Activated CD8-positive, alpha-beta T cell treated with anti-CD3 and anti-CD28 coated beads, Interleukin-2, amount 10 ng/mL, durations not matched to agents 7 days and 5 days (primary cell): ENCODE results near the gene CASP2. TPM values are rescaled to one million over a fixed set of nuclear protein-coding genes. Genes with fewer than 3 reads are reported as not detected.

Source experiments
- ATAC-seq: fragments of 150-1000 bp; cut with Tn5 transposase; one replicate; pipeline ENCODE4 v1.10.0; 2021; ENCODE audit warnings: moderate library complexity
- CTCF ChIA-PET: fragments of 350-600 bp; sonication (Branson Sonifier 250); formaldehyde crosslinking; loops from one replicate; lab custom pipeline; 2021; ENCODE audit warnings: antibody characterized with exemption; lab: Charles Lee
- POLR2A ChIA-PET: fragments of 350-600 bp; sonication (Branson Sonifier 250); formaldehyde crosslinking; loops from one replicate; lab custom pipeline; 2021; ENCODE audit warnings: antibody characterized with exemption; lab: Charles Lee
- DNase-seq: peaks from one replicate; pipeline ENCODE4 v3.0.0-alpha.2; 2020
- H3K27ac Mint-ChIP-seq: one replicate; pipeline ENCODE4 v1.8.0; 2021; ENCODE audit warnings: mild to moderate bottlenecking, mixed read lengths
- H3K27me3 Mint-ChIP-seq: one replicate; pipeline ENCODE4 v1.8.0; 2021; ENCODE audit warnings: low read depth, mixed read lengths
- H3K36me3 Mint-ChIP-seq: one replicate; pipeline ENCODE4 v1.8.0; 2021; ENCODE audit warnings: low read depth, mixed read lengths
- H3K4me1 Mint-ChIP-seq: one replicate; pipeline ENCODE4 v1.8.0; 2021; ENCODE audit warnings: low read depth, mixed read lengths
- H3K4me3 Mint-ChIP-seq: one replicate; pipeline ENCODE4 v1.8.0; 2021; ENCODE audit warnings: mild to moderate bottlenecking, mixed read lengths
- H3K9me3 Mint-ChIP-seq: one replicate; pipeline ENCODE4 v1.8.0; 2022; ENCODE audit warnings: mixed read lengths; ENCODE audit not compliant: insufficient read depth
- total RNA-seq, 2 experiments: library from RNA; stranded (reverse); gene quantifications; one replicate each; pipeline ENCODE4 v1.2.3, GENCODE V29; 2021

CASP2 gene
- 100 to 1,000 TPM; 111 to 115 TPM for total RNA-seq

DNA sequence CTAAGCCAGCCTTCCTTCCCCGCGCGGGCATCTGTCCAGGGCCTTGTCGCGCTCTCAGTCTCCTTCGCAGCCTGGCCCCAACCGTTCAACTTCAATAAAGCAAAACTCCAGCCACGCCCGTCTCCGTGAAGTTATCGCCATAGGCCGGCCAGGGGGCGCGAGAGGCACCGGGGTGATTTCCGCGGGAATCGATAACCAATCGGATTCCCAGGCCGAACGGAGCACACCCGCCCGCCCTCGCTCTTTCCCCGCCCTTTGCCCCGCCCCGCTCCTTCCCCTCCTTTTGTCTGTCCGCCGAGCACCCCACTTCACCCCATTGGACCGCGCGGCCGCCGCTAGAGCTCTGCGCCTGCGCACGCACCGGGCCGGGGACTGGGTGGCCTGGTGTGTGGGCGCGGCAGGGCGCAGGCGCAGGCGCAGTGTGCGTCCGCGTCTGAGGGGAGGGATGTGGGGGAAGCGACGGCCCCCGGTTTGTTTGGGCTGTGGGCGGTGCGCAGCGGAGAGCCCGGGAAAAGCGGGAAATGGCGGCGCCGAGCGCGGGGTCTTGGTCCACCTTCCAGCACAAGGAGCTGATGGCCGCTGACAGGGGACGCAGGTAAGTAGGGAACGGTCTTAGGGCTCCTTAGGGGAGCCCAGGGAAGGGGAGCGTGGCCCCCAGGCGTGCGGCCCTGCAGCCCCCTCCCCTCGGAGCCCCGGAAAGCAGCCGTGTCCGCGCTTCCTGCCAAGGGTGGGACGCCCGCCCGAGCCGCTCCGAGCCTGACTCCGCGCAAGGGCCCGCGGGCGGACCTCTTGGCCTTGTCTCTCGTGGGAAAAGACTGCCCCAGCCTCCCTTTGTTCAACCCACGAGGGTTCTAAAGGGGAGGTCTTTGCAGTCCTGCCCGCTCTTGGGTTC is at the start of gene CASP2:
TSS of gene CASP2 (plus strand) at position 417 of the 892 bp plus-strand sequence. CDS start at position 522, 105 bp downstream.
- peaks cover 55% of the 10 kb centered on the region for H3K4me1 Mint-ChIP-seq

DNA sequence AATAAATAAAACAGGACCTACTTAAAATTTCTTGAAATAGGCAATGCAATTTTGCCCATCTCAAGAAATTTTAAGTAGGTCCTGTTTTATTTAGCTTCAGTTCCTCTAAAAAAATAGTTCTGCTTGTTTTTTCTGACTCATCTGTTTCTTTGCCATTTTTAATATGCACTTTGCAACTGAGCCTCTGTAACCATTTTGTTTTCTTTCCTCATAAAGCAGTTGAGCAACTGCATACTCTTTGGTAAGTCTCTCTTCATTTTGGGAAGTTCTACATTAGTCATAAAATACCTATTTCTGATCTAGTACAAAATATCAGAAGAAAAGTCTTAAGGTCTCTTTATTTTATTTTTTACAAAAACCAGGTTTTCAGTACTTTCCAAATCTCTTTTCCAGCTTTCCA is 48.3 kb upstream of the CASP2 start:
- POLR2A ChIA-PET: interaction anchor here (0.6 to 2.4 kb wide), 5 partner anchors 24 to 57 kb away, joined by 3 to 18 read pairs (median 4); partner anchors contain the start of genes CASP2 and GSTK1
- peaks cover 23% of the 10 kb centered on the region for H3K9me3 Mint-ChIP-seq
- H3K4me3 Mint-ChIP-seq: no peak overlapping the region
- DNase-seq: no peak
- CTCF ChIA-PET: interaction anchor here (0.8 to 8.5 kb wide), 45 partner anchors 8 to 888 kb away, joined by 3 to 274 read pairs (median 10); partner anchors contain the start of genes CASP2, EPHA1, GSTK1 and TAS2R40
- H3K4me1 Mint-ChIP-seq: peaks cover 31% of the 10 kb centered on the region
- no peak overlapping the region for H3K27ac Mint-ChIP-seq
- peaks cover 8% of the 10 kb centered on the region for H3K36me3 Mint-ChIP-seq
- H3K27me3 Mint-ChIP-seq: peaks cover 15% of the 10 kb centered on the region
- no peak for ATAC-seq

More for the DNA sequence above, at the start of gene CASP2:
- POLR2A ChIA-PET: interaction anchor here (0.6 to 2.7 kb wide), 16 partner anchors 9 to 1549 kb away, joined by 3 to 17 read pairs (median 5); partner anchors contain the start of gene GSTK1
- H3K27me3 Mint-ChIP-seq: no peaks in the 10 kb centered on the region
- peak; percentile 99 for DNase-seq
- H3K27ac Mint-ChIP-seq: peak within 1 kb of the TSS; percentile 94
- H3K4me3 Mint-ChIP-seq: peak within 1 kb of the TSS; percentile 93
- peaks cover 12% of the 10 kb centered on the region for H3K9me3 Mint-ChIP-seq
- CTCF ChIA-PET: interaction anchor here (1.0 to 2.5 kb wide), 12 partner anchors 9 to 92 kb away, joined by 3 to 29 read pairs (median 5); partner anchors contain the start of gene GSTK1
- peaks cover 51% of the 10 kb centered on the region for H3K36me3 Mint-ChIP-seq
- ATAC-seq: peak; percentile 97

GRCh38 chr7:143240291-143241168 is 47.6 kb upstream of the CASP2 start:
- Mint-ChIP-seq H3K4me3 (no peak overlapping the region), H3K27me3 (peaks cover 11% of the 10 kb centered on the region), H3K4me1 (peaks cover 37% of the 10 kb centered on the region), H3K36me3 (peaks cover 8% of the 10 kb centered on the region), H3K9me3 (peaks cover 18% of the 10 kb centered on the region), H3K27ac (peak overlapping the region; percentile 51)
- ATAC-seq (peak; percentile 85), DNase-seq (peak; percentile 83)
- ChIA-PET POLR2A (interaction anchor here (0.7 to 2.4 kb wide), 7 partner anchors 23 to 138 kb away, joined by 3 to 18 read pairs (median 4); partner anchors contain the start of genes CASP2 and GSTK1), CTCF (interaction anchor here (0.7 to 8.5 kb wide), 63 partner anchors 8 to 888 kb away, joined by 3 to 274 read pairs (median 7); partner anchors contain the start of genes CASP2, EPHA1, GSTK1 and TAS2R40)

DNA sequence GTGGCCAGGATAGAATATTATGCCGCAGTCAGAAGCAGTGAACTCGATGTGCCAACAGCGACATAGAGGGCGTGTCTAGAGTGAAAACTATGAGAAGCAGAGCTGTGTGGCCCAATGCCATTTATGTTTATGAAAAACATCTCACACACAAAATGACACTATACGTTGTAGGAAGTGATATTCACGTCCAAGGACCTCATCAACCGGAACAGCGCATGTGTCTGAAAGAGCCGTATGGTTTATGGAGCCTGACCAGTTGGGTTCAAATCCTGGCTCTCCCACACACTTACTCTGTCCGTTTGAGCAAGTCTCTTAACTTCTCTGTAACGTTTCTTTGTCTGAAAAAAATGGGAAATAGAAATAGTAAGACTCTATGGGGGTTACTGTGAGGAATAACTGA is 45.8 kb upstream of the CASP2 start:
- ATAC-seq (no peak), DNase-seq (no peak)
- Mint-ChIP-seq H3K9me3 (peaks cover 10% of the 10 kb centered on the region), H3K4me3 (no peak overlapping the region), H3K4me1 (peaks cover 55% of the 10 kb centered on the region), H3K36me3 (peaks cover 14% of the 10 kb centered on the region), H3K27ac (no peak overlapping the region), H3K27me3 (peaks cover 2% of the 10 kb centered on the region)
- CTCF ChIA-PET: interaction anchor here (1.0 to 8.5 kb wide), 10 partner anchors 20 to 175 kb away, joined by 3 to 274 read pairs (median 28); partner anchors contain the start of genes CASP2 and GSTK1
- POLR2A ChIA-PET: interaction anchor here (2.1 kb wide), 1 partner anchor 21 kb away, joined by 7 read pairs; the partner anchor contains the start of gene GSTK1

GRCh38 chr7:143243111-143243510 is 45.0 kb upstream of the CASP2 start:
- Mint-ChIP-seq H3K27me3 (peaks cover 2% of the 10 kb centered on the region), H3K4me3 (no peak overlapping the region), H3K27ac (no peak overlapping the region), H3K36me3 (peaks cover 14% of the 10 kb centered on the region), H3K9me3 (peaks cover 9% of the 10 kb centered on the region), H3K4me1 (peaks cover 59% of the 10 kb centered on the region)
- ATAC-seq (no peak), DNase-seq (no peak)
- ChIA-PET POLR2A (interaction anchor here (1.3 to 2.5 kb wide), 4 partner anchors 20 to 54 kb away, joined by 3 to 9 read pairs (median 6); partner anchors contain the start of genes CASP2 and GSTK1), CTCF (interaction anchor here (1.0 to 8.5 kb wide), 10 partner anchors 19 to 240 kb away, joined by 3 to 274 read pairs (median 4); partner anchors contain the start of genes CASP2 and GSTK1)

DNA sequence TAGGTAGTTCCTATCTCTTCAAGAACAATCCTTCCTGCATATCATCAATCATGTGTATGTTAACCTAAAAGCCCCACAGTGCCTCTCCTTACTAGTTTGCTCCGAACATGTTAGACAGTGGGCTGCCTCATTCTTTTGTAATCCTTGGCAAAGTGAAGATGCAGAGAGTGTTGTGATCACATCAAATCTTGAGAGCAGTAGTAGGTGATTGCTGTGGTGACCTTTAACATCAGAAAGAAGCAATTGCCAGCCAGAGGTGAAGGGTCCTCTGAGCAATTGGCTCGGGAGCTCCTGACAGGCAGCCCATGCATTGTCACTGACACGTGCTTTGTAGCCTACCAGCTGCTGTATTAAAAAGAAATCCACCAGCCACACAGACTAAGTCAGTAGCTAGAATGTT is 44.5 kb upstream of the CASP2 start:
- CTCF ChIA-PET: interaction anchor here (0.9 to 8.5 kb wide), 10 partner anchors 18 to 240 kb away, joined by 3 to 274 read pairs (median 4); partner anchors contain the start of genes CASP2 and GSTK1
- no peak for ATAC-seq
- no peak for DNase-seq
- peaks cover 12% of the 10 kb centered on the region for H3K9me3 Mint-ChIP-seq
- peaks cover 2% of the 10 kb centered on the region for H3K27me3 Mint-ChIP-seq
- peaks cover 15% of the 10 kb centered on the region for H3K36me3 Mint-ChIP-seq
- POLR2A ChIA-PET: interaction anchor here (1.3 to 2.5 kb wide), 4 partner anchors 20 to 53 kb away, joined by 3 to 9 read pairs (median 6); partner anchors contain the start of genes CASP2 and GSTK1
- H3K27ac Mint-ChIP-seq: peak overlapping the region; percentile 30
- H3K4me1 Mint-ChIP-seq: peaks cover 63% of the 10 kb centered on the region
- no peak overlapping the region for H3K4me3 Mint-ChIP-seq

GRCh38 chr7:143244321-143244720 is 43.8 kb upstream of the CASP2 start:
- Mint-ChIP-seq H3K4me3 (no peak overlapping the region), H3K27ac (no peak overlapping the region), H3K36me3 (peaks cover 22% of the 10 kb centered on the region), H3K27me3 (no peaks in the 10 kb centered on the region), H3K9me3 (peaks cover 19% of the 10 kb centered on the region), H3K4me1 (peaks cover 70% of the 10 kb centered on the region)
- CTCF ChIA-PET: interaction anchor here (0.9 to 8.5 kb wide), 9 partner anchors 18 to 173 kb away, joined by 3 to 274 read pairs (median 5); partner anchors contain the start of genes CASP2 and GSTK1
- DNase-seq (no peak), ATAC-seq (no peak)
- POLR2A ChIA-PET: interaction anchor here (1.3 to 2.5 kb wide), 5 partner anchors 19 to 52 kb away, joined by 3 to 20 read pairs (median 7); partner anchors contain the start of genes CASP2 and GSTK1

DNA sequence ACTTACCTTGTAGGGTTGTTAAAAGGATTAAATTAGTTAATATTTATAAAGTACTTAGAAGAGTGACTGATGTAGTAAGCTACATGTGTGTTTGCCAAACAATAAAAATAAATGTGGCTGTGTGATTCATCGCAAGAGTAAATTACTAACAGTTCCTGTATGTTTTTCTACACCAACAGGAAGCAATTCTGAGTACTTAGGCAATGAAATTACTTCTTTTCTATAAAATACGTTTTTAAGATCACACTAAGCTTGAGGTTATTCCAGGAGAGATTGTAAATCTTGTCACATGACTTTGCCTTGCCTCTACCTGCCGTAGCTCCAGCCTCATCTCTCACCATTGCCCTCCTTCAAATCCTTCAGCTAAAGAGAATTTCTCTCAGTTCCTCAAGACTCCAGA is 43.0 kb upstream of the CASP2 start:
- H3K9me3 Mint-ChIP-seq: peaks cover 27% of the 10 kb centered on the region

DNA sequence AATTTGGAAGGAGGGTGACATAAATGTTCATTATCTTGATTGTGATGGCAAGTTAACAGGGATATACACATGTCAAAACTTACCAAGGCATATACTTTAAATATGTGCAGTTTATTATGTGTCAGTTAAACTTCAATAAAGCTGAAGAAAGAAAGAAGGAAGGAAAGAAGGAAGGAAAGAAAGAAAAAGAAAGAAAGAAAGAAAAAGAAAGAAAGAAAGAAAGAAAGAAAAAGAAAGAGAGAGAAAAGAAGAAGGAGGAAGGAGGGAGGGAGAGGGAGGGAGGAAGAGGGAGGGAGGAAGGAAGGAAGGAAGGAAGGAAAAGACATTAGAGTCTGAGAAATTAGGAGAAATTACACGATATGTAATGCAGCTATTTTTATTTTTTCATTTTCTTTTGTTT is 40.8 kb upstream of the CASP2 start:
- H3K9me3 Mint-ChIP-seq: peaks cover 32% of the 10 kb centered on the region
- ChIA-PET CTCF (interaction anchor here (0.6 to 1.1 kb wide), 5 partner anchors 11 to 62 kb away, joined by 3 to 4 read pairs (median 3); partner anchors contain the start of gene CASP2), POLR2A (interaction anchor here (0.8 to 1.9 kb wide), 2 partner anchors 16 to 32 kb away, joined by 4 to 10 read pairs; partner anchors contain the start of gene GSTK1)
- no peaks in the 10 kb centered on the region for H3K27me3 Mint-ChIP-seq
- H3K36me3 Mint-ChIP-seq: peaks cover 50% of the 10 kb centered on the region
- H3K4me1 Mint-ChIP-seq: peaks cover 85% of the 10 kb centered on the region
- H3K27ac Mint-ChIP-seq: no peak overlapping the region
- H3K4me3 Mint-ChIP-seq: no peak overlapping the region
- no peak for ATAC-seq
- no peak for DNase-seq

More for the DNA sequence above, 43.0 kb upstream of the CASP2 start:
- ChIA-PET CTCF (interaction anchor here (0.6 to 8.5 kb wide), 11 partner anchors 12 to 127 kb away, joined by 3 to 274 read pairs (median 4); partner anchors contain the start of gene GSTK1), POLR2A (interaction anchor here (1.9 to 2.5 kb wide), 2 partner anchors 18 to 43 kb away, joined by 9 to 20 read pairs; partner anchors contain the start of genes CASP2 and GSTK1)
- Mint-ChIP-seq H3K27ac (peak overlapping the region; percentile 64), H3K27me3 (no peaks in the 10 kb centered on the region), H3K36me3 (peaks cover 29% of the 10 kb centered on the region), H3K4me1 (peaks cover 76% of the 10 kb centered on the region), H3K4me3 (no peak overlapping the region)
- peak; percentile 50 for ATAC-seq
- DNase-seq: no peak
